Dedifferentiated amniotic fluid mesenchymal stem cell (primary cell): ENCODE data around the gene SLIRP.
"Not testable (repeated sequence)": the region's sequence is repeated elsewhere in the genome, so short reads cannot be mapped to it uniquely, and the experiment has no call there.

Source experiments
- DNase-seq: peaks from one replicate; pipeline ENCODE4 v3.0.0-alpha.2; 2016; ENCODE audit errors: extremely low spot score

Gene SLIRP

GRCh38 chr14:77746064-77746702 is 38.3 kb downstream of the SLIRP start:
- DNase-seq, result no peak

- DNase-seq, result not testable (repeated sequence)
Measured at GRCh38 chr14:77747425-77747824, 39.5 kb downstream of the SLIRP start.

- no peak for DNase-seq
Measured at GRCh38 chr14:77752266-77752665, 44.4 kb downstream of the SLIRP start.

GRCh38 chr14:77752799-77753516 is 45.1 kb downstream of the SLIRP start:
- no peak for DNase-seq

- peak; percentile 25 for DNase-seq
Measured at GRCh38 chr14:77760381-77761204, 52.7 kb downstream of the SLIRP start, which contains the start of gene SNW1. Gene SNW1 (minus strand): TSS chr14:77761156. CDS start chr14:77761127, 29 bp downstream.

GRCh38 chr14:77761205-77761931 is 53.5 kb downstream of the SLIRP start:
- DNase-seq, result peak; percentile 98

- no peak for DNase-seq
Measured at GRCh38 chr14:77763316-77763715, 55.4 kb downstream of the SLIRP start.

GRCh38 chr14:77763978-77764377 is 56.1 kb downstream of the SLIRP start:
- no peak for DNase-seq
